ENCODE results near the gene TMEM132A. TPM values are rescaled to one million over a fixed set of nuclear protein-coding genes. Genes with fewer than 3 reads are reported as not detected.

TMEM132A gene
- polyA plus RNA-seq, 1 of the 3 experiments (the other 2 are of a cell fraction), result 66.9 TPM

- no peak for TF ChIP-seq REST (IDR thresholded peaks at IDR 0.05; ENCODE audit: low read depth, low read length)
These were observed 33.0 kb upstream of the TMEM132A start (continued) for GRCh38 chr11:60891103-60891741.

GRCh38 chr11:60895687-60896086 is 28.6 kb upstream of the TMEM132A start:
- peaks cover 68 to 83% of the 10 kb centered on the region in 2 experiments for H3K36me3 ChIP-seq (replicated peaks in 1 of 2; ENCODE audit: control insufficient read depth in 1 of 2, insufficient read depth in 2 of 2, low read length in 1 of 2)

More at GRCh38 chr11:60895687-60896086, 28.6 kb upstream of the TMEM132A start:
- H3K9me2 ChIP-seq, result no peaks in the 10 kb centered on the region
- peaks cover 13% of the 10 kb centered on the region for H3F3A ChIP-seq (replicated peaks; ENCODE audit: insufficient read depth)
- POLR2A ChIA-PET, result no interaction called here
- CTCF ChIA-PET, result interaction anchor here (0.6 to 21.9 kb wide), 4 partner anchors 9 to 120 kb away, joined by 3 to 550 read pairs (median 4); partner anchors contain the start of gene CCDC86
- H3K4me3 ChIP-seq (ENCODE audit: low read depth in 2 of 2, low read length in 1 of 2), result no peak overlapping the region
- no peak overlapping the region for H3K9ac ChIP-seq
- H2AFZ ChIP-seq (ENCODE audit: low read depth), result no peak overlapping the region
- H4K20me1 ChIP-seq (ENCODE audit: insufficient read depth), result no peaks in the 10 kb centered on the region
- H3K79me2 ChIP-seq (ENCODE audit: insufficient read depth), result no peaks in the 10 kb centered on the region
- no peaks in the 10 kb centered on the region for H3K9me3 ChIP-seq
- no peaks in the 10 kb centered on the region for H3K27me3 ChIP-seq (ENCODE audit: insufficient read depth)
- peaks cover 0 to 11% of the 10 kb centered on the region in 2 experiments; a peak in 1 of 4 replicates for H3K4me1 ChIP-seq (ENCODE audit: control insufficient read depth in 1 of 2, insufficient read depth in 2 of 2, low read depth in 1 of 2, low read length in 1 of 2)
- WGBS (ENCODE audit: low lambda C conversion rate), result 97% methylated on average over 5 of the region's 5 CpGs
- no peak for DNase-seq
- no peak overlapping the region for H3K27ac ChIP-seq (ENCODE audit: low read depth in 2 of 2, low read length in 1 of 2)
- H3K4me2 ChIP-seq, result no peak overlapping the region
- TF ChIP-seq YY1 (IDR thresholded peaks at IDR 0.05; ENCODE audit: low read depth), result no peak
- TF ChIP-seq TEAD4 (IDR thresholded peaks at IDR 0.05; ENCODE audit: borderline replicate concordance, insufficient read depth), result no peak
- TF ChIP-seq EP300 (IDR thresholded peaks at IDR 0.05; ENCODE audit: borderline replicate concordance in 1 of 2, low read depth in 1 of 2, low read length in 1 of 2), result no peak
- TF ChIP-seq RFX5 (IDR thresholded peaks at IDR 0.05; ENCODE audit: low read length), result no peak
- TF ChIP-seq GATA2 (CRISPR knock-in tag; IDR thresholded peaks at IDR 0.05), result no peak
- no peak for TF ChIP-seq POLR2AphosphoS5 (IDR thresholded peaks at IDR 0.05; ENCODE audit: low read depth, low read length)
- no peak for TF ChIP-seq USF1 (IDR thresholded peaks at IDR 0.05; ENCODE audit: borderline replicate concordance, low read depth)
- TF ChIP-seq, protein P1, sequence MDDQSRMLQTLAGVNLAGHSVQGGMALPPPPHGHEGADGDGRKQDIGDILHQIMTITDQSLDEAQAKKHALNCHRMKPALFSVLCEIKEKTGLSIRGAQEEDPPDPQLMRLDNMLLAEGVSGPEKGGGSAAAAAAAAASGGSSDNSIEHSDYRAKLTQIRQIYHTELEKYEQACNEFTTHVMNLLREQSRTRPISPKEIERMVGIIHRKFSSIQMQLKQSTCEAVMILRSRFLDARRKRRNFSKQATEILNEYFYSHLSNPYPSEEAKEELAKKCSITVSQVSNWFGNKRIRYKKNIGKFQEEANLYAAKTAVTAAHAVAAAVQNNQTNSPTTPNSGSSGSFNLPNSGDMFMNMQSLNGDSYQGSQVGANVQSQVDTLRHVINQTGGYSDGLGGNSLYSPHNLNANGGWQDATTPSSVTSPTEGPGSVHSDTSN (IDR thresholded peaks at IDR 0.05), result no peak
- TF ChIP-seq EZH2phosphoT487 (IDR thresholded peaks at IDR 0.05; ENCODE audit: borderline replicate concordance, low read depth), result no peak
- TF ChIP-seq, protein P2, sequence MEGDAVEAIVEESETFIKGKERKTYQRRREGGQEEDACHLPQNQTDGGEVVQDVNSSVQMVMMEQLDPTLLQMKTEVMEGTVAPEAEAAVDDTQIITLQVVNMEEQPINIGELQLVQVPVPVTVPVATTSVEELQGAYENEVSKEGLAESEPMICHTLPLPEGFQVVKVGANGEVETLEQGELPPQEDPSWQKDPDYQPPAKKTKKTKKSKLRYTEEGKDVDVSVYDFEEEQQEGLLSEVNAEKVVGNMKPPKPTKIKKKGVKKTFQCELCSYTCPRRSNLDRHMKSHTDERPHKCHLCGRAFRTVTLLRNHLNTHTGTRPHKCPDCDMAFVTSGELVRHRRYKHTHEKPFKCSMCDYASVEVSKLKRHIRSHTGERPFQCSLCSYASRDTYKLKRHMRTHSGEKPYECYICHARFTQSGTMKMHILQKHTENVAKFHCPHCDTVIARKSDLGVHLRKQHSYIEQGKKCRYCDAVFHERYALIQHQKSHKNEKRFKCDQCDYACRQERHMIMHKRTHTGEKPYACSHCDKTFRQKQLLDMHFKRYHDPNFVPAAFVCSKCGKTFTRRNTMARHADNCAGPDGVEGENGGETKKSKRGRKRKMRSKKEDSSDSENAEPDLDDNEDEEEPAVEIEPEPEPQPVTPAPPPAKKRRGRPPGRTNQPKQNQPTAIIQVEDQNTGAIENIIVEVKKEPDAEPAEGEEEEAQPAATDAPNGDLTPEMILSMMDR (IDR thresholded peaks at IDR 0.05), result no peak
- TF ChIP-seq SMC3 (IDR thresholded peaks at IDR 0.05; ENCODE audit: low read depth, low read length), result no peak
- no peak for TF ChIP-seq MXI1 (IDR thresholded peaks at IDR 0.05; ENCODE audit: low read depth, low read length)
- no peak for TF ChIP-seq CHD2 (IDR thresholded peaks at IDR 0.05; ENCODE audit: low read length, partially characterized antibody)
- TF ChIP-seq IRF3 (IDR thresholded peaks at IDR 0.05; ENCODE audit: low read depth, low read length), result no peak
- TF ChIP-seq NFIC (IDR thresholded peaks at IDR 0.05; ENCODE audit: borderline replicate concordance), result no peak
- TF ChIP-seq FOSL2 (IDR thresholded peaks at IDR 0.05; ENCODE audit: borderline replicate concordance, low read depth), result no peak
- TF ChIP-seq, protein P3, sequence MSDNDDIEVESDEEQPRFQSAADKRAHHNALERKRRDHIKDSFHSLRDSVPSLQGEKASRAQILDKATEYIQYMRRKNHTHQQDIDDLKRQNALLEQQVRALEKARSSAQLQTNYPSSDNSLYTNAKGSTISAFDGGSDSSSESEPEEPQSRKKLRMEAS (IDR thresholded peaks at IDR 0.05; ENCODE audit: low read depth), result no peak
- no peak for TF ChIP-seq TCF12 (IDR thresholded peaks at IDR 0.05)
- TF ChIP-seq GABPA (IDR thresholded peaks at IDR 0.05; ENCODE audit: low read depth), result no peak
- no peak for TF ChIP-seq JUND (IDR thresholded peaks at IDR 0.05)
